Hindlimb muscle (tissue), 1 donor: ENCODE results near the gene SP3. TPM values are rescaled to one million over a fixed set of nuclear protein-coding genes. Genes with fewer than 3 reads are reported as not detected.

Experiments
- DNase-seq: peaks from one replicate; pipeline ENCODE4 v3.0.0-alpha.2; 2013
- polyA plus RNA-seq: library from polyadenylated mRNA; unstranded; fragments of 120-200 nt; gene quantifications from one replicate; pipeline ENCODE4 v1.2.1, GENCODE V29; 2013; ENCODE audit not compliant: insufficient read length

SP3 gene
- polyA plus RNA-seq, 1 donor: 66.5 TPM

GRCh38 chr2:173996766-173997165 is 31.6 kb upstream of the SP3 start:
- no peak for DNase-seq

GRCh38 chr2:173993459-173993858 is 28.3 kb upstream of the SP3 start:
- no peak for DNase-seq

GRCh38 chr2:173991856-173992588 is 26.8 kb upstream of the SP3 start:
- peak; percentile 71 for DNase-seq

- peak; percentile 86 for DNase-seq
These were observed 26.0 kb upstream of the SP3 start for GRCh38 chr2:173990970-173991819.

- peak; percentile 64 for DNase-seq
These were observed 25.1 kb upstream of the SP3 start for GRCh38 chr2:173990245-173990644.

GRCh38 chr2:173989884-173990215 is 24.7 kb upstream of the SP3 start:
- DNase-seq: no peak

GRCh38 chr2:173989160-173989883 is 24.1 kb upstream of the SP3 start:
- DNase-seq: no peak

GRCh38 chr2:173986805-173987204 is 21.6 kb upstream of the SP3 start:
- DNase-seq: peak; percentile 57

- DNase-seq: no peak
These were observed 20.4 kb upstream of the SP3 start for GRCh38 chr2:173985605-173985992.

GRCh38 chr2:173984866-173985604 is 19.9 kb upstream of the SP3 start:
- DNase-seq: no peak

- DNase-seq: no peak
These were observed 18.3 kb upstream of the SP3 start for GRCh38 chr2:173983391-173983871.

- no peak for DNase-seq
These were observed 17.7 kb upstream of the SP3 start for GRCh38 chr2:173982918-173983317.

GRCh38 chr2:173982182-173982714 is 17.1 kb upstream of the SP3 start:
- DNase-seq: no peak

- DNase-seq: no peak
These were observed 16.3 kb upstream of the SP3 start for GRCh38 chr2:173981520-173981919.

- no peak for DNase-seq
These were observed 14.7 kb upstream of the SP3 start for GRCh38 chr2:173979751-173980351.

GRCh38 chr2:173978447-173978846 is 13.3 kb upstream of the SP3 start:
- DNase-seq: no peak

- DNase-seq: no peak
These were observed 7.5 kb upstream of the SP3 start for GRCh38 chr2:173972636-173973035.

GRCh38 chr2:173972165-173972564 is 7.0 kb upstream of the SP3 start:
- DNase-seq: no peak

GRCh38 chr2:173970516-173970924 is 5.3 kb upstream of the SP3 start:
- no peak for DNase-seq

- no peak for DNase-seq
These were observed 4.7 kb upstream of the SP3 start for GRCh38 chr2:173969886-173970285.

- DNase-seq: no peak
These were observed 3.4 kb upstream of the SP3 start for GRCh38 chr2:173968551-173968950.
